AG04450 (cell line): ENCODE results near the gene REPS2. TPM values are rescaled to one million over a fixed set of nuclear protein-coding genes. Genes with fewer than 3 reads are reported as not detected.

Source experiments
- CTCF ChIA-PET: fragments of 300-600, 350-600 bp; formaldehyde crosslinking; extraction: SDS; loops from one replicate; lab custom pipeline; 2022; ENCODE audit warnings: antibody characterized with exemption, inconsistent platforms; lab: Charles Lee
- POLR2A ChIA-PET: fragments of 350-600 bp; formaldehyde crosslinking; extraction: SDS; loops from one replicate; lab custom pipeline; 2021; ENCODE audit warnings: antibody characterized with exemption, inconsistent platforms; lab: Yijun Ruan, JAX
- DNase-seq: peaks from one replicate; pipeline ENCODE4 v3.0.0-alpha.2; 2011; ENCODE audit warnings: low read depth, low spot score
- H3K27ac ChIP-seq: one replicate; pipeline ENCODE4 v1.5.1; 2012; ENCODE audit warnings: low read depth, low read length, control low read depth
- H3K27me3 ChIP-seq: one replicate; pipeline ENCODE4 v1.6.0; 2012; ENCODE audit warnings: low read length; ENCODE audit not compliant: control insufficient read depth, insufficient read depth
- H3K4me3 ChIP-seq: 2 replicates; pipeline ENCODE4 v1.5.1; 2011; ENCODE audit warnings: mild to moderate bottlenecking, low read depth, low read length, control low read depth
- H3K9me3 ChIP-seq: 2 replicates; pipeline ENCODE4 v1.5.1; 2012; ENCODE audit warnings: low read length; ENCODE audit not compliant: control insufficient read depth, insufficient read depth
- CTCF ChIP-seq: IDR thresholded peaks from 2 replicates; pipeline ENCODE4 v1.5.1; 2011; ENCODE audit warnings: low read depth, low read length, control low read depth, inconsistent platforms
- polyA plus RNA-seq: library from polyadenylated mRNA; depleted of rRNA; stranded (reverse); fragments of >200 nt; gene quantifications from 2 replicates; pipeline ENCODE4 v1.2.3, GENCODE V29; 2011

REPS2 gene
- polyA plus RNA-seq, 1 experiment = 0.17 TPM

GRCh38 chrX:17046478-17047097 lies 100.1 kb downstream of the REPS2 start:
- ChIA-PET POLR2A (no interaction called here), CTCF (interaction anchor here (0.6 to 5.8 kb wide), 31 partner anchors 10 to 629 kb away, joined by 3 to 126 read pairs (median 4); no protein-coding TSS in a partner anchor)
- peak; percentile 78 for TF ChIP-seq CTCF
- peak; percentile 39 for DNase-seq
- no peaks in the 10 kb centered on the region for H3K27me3 ChIP-seq
- no peak overlapping the region for H3K27ac ChIP-seq
- H3K4me3 ChIP-seq = no peak overlapping the region
- H3K9me3 ChIP-seq = no peaks in the 10 kb centered on the region

- DNase-seq = no peak
- H3K9me3 ChIP-seq = no peaks in the 10 kb centered on the region
- H3K27ac ChIP-seq = no peak overlapping the region
- POLR2A ChIA-PET = no interaction called here
- no peaks in the 10 kb centered on the region for H3K27me3 ChIP-seq
- no peak overlapping the region for H3K4me3 ChIP-seq
- CTCF ChIA-PET = interaction anchor here (0.6 to 5.8 kb wide), 24 partner anchors 10 to 351 kb away, joined by 3 to 126 read pairs (median 4); no protein-coding TSS in a partner anchor
- TF ChIP-seq CTCF = no peak
Observed at GRCh38 chrX:17047224-17047623, 100.8 kb downstream of the REPS2 start.

- Histone ChIP-seq H3K9me3 (no peaks in the 10 kb centered on the region), H3K27ac (no peak overlapping the region), H3K4me3 (no peak overlapping the region), H3K27me3 (no peaks in the 10 kb centered on the region)
- DNase-seq = no peak
- ChIA-PET CTCF (no interaction called here), POLR2A (interaction anchor here (0.6 kb wide), 1 partner anchor 169 kb away, joined by 4 read pairs; no protein-coding TSS in a partner anchor)
- no peak for TF ChIP-seq CTCF
Observed at GRCh38 chrX:17052210-17052609, 105.8 kb downstream of the REPS2 start.

GRCh38 chrX:17052793-17053192 lies 106.3 kb downstream of the REPS2 start:
- no peaks in the 10 kb centered on the region for H3K27me3 ChIP-seq
- no peak overlapping the region for H3K4me3 ChIP-seq
- ChIA-PET POLR2A (no interaction called here), CTCF (interaction anchor here (0.5 kb wide), 1 partner anchor 159 kb away, joined by 5 read pairs; no protein-coding TSS in a partner anchor)
- DNase-seq = no peak
- TF ChIP-seq CTCF = no peak
- no peak overlapping the region for H3K27ac ChIP-seq
- H3K9me3 ChIP-seq = no peaks in the 10 kb centered on the region

DNA sequence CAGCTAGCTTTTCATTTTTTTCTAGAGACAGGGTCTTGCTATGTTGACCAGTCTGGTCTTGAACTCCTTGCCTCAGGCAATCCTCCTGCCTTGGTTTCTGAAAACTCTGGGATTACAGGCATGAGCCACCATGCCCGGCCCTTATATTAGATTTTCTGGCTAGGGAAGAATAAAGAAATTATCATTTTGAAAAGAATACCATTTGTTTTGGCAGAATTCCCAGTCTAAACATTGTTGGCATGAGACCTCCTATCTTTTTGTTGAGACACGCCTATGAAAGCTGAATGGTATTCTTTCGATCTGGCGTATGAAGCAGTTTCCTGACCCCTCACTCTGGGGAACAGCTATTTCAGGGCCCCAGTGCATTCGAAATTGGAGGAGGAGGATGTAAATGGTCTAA lies 107.0 kb downstream of the REPS2 start:
- CTCF ChIA-PET = interaction anchor here (0.5 to 1.4 kb wide), 2 partner anchors 8 to 160 kb away, joined by 4 to 5 read pairs; no protein-coding TSS in a partner anchor
- no peaks in the 10 kb centered on the region for H3K9me3 ChIP-seq
- no peaks in the 10 kb centered on the region for H3K27me3 ChIP-seq
- DNase-seq = no peak
- H3K4me3 ChIP-seq = no peak overlapping the region
- H3K27ac ChIP-seq = no peak overlapping the region
- no peak for TF ChIP-seq CTCF
- POLR2A ChIA-PET = no interaction called here
